Cardiac fibroblast (primary cell): ENCODE measurements around the gene KIF20A.
A peak's percentile ranks its signal among the peaks of the same experiment; 100 is the strongest.

Source experiments
- DNase-seq, 2 donors: peaks; one replicate each; pipeline versions ENCODE4 v3.0.0 to v3.0.0-alpha.2; 2010; ENCODE audit warnings: low read depth in 2 of 2
- H3K4me3 ChIP-seq, 2 donors: replicated peaks in 1 of 2; 1 replicate in 1 of 2; 2 replicates in 1 of 2; pipeline ENCODE4 v1.5.1; 2011; ENCODE audit warnings: low read depth in 2 of 2, low read length in 2 of 2, mild to moderate bottlenecking in 2 of 2, moderate library complexity in 1 of 2
- TF ChIP-seq, protein P1 (sequence below): IDR thresholded peaks from one replicate; pipeline ENCODE4 v1.5.1; 2011; ENCODE audit warnings: low read depth, mild to moderate bottlenecking, low read length, inconsistent platforms

The KIF20A gene

GRCh38 chr5:138178516-138179276, at the start of gene KIF20A, which contains the start of gene BRD8:
Gene KIF20A (plus strand): TSS chr5:138179112. CDS start chr5:138179681, 569 bp downstream.
Gene BRD8 (minus strand): TSS chr5:138178630. CDS start chr5:138178614, 16 bp downstream.
- peak; percentile 96 to 98 for DNase-seq
- peak within 1 kb of the TSS; percentile 74 to 75 for H3K4me3 ChIP-seq

DNA sequence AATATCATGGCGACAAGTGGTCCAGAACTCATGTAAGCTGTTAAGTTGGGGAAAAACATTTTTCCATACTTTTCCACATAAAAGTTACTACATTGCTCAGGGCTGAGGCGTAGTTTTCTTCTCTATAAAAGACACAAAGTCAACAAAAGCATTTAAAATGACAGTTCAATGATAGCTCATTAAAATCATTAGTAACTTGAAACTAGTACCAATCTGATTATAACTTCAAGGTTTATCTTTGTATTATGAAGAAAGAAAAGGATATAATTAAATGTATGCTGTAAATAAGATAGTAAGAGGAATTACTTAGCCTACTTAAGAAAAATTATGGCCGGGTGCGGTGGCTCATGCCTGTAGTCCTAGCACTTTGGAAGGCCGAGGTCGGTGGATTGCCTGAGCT, 49.6 kb upstream of the KIF20A start:
- no peak overlapping the region for H3K4me3 ChIP-seq
- TF ChIP-seq, protein P1, sequence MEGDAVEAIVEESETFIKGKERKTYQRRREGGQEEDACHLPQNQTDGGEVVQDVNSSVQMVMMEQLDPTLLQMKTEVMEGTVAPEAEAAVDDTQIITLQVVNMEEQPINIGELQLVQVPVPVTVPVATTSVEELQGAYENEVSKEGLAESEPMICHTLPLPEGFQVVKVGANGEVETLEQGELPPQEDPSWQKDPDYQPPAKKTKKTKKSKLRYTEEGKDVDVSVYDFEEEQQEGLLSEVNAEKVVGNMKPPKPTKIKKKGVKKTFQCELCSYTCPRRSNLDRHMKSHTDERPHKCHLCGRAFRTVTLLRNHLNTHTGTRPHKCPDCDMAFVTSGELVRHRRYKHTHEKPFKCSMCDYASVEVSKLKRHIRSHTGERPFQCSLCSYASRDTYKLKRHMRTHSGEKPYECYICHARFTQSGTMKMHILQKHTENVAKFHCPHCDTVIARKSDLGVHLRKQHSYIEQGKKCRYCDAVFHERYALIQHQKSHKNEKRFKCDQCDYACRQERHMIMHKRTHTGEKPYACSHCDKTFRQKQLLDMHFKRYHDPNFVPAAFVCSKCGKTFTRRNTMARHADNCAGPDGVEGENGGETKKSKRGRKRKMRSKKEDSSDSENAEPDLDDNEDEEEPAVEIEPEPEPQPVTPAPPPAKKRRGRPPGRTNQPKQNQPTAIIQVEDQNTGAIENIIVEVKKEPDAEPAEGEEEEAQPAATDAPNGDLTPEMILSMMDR = no peak
- DNase-seq = no peak

More at GRCh38 chr5:138178516-138179276, at the start of gene KIF20A, which contains the start of gene BRD8:
- TF ChIP-seq, protein P1 = no peak

DNA sequence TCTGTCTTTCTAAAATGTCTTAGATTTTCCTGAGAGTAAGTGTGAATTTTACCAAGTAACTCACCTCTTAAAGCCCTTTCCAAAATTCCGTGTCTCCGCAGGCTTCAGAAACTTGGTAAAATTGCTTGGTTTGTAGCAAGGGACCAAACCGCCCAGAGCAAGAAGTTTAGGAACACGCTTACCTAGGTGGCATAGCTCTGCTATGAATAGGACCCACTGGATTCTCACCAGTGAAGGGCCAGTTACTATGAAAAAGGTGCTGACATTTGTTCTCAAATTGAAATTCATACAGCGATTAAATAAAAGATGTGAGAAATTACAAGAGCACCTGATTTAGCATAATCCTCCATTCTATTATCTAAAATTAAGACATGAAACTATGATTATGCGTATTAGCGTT, 46.4 kb upstream of the KIF20A start:
- no peak for DNase-seq
- TF ChIP-seq, protein P1 = no peak
- H3K4me3 ChIP-seq = peak overlapping the region in 1 of 2 donors; percentile 38

DNA sequence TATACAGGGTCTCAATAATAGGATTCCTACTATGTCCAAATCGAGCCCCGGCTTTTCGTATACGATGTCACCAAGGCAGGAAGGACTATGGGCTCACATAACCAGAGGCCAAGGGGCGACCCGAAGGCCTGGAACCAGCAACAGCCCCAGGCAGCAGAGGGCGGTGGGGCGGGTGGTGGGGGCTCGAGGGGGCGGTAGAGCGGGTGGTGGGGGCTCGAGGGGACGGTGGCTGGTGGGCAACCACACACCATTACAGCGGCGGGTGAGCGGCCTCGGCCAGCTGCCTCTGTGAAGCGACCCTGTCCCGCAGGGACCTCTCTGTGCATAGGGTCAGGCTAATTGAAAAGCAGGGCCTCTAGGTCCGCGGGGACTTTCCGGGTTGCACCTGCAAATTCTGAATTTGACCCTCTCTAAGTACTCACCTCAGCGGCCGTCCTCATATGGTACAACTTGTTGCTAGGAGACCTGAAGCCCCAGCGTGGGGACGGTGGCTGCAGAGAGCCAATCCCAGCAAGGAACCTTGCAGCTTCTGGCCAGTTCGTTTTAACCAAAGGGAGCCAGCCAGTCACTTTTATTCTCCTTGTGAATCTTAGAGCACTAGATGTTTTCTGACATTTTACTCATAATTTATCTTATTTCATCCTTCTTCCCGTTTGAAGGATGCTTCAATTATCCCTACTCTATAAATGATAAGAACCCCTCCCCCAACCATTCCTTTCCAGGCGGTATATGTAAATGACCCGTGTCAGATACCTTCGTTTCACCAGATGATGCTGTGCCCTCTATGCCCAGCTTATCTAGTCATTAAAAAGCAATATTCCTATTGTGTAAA, 39.7 kb upstream of the KIF20A start, which contains the start of gene NME5:
NME5 (minus strand) TSS at position 480 of the 832 bp plus-strand sequence. CDS start 648 bp downstream, outside the sequence.
- H3K4me3 ChIP-seq = peak within 1 kb of the TSS; percentile 46 to 55
- TF ChIP-seq, protein P1 = no peak
- DNase-seq = peak; percentile 42 to 72

DNA sequence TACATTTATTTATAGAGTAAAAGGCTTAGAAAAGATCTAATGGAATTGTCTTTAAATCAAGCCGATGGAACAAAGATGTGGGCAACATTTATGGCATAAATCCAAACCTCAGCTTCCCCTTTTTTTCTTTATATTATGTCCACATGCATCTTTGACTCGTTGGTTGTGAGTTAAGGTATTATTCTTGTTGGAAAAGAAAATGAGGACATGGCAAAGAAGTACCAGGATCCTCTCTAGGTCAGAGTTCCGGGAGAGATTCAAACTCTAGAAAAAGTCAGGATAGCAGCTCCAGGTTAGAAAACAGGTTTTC, 39.2 kb upstream of the KIF20A start:
- no peak overlapping the region for H3K4me3 ChIP-seq
- TF ChIP-seq, protein P1 = no peak
- no peak for DNase-seq

DNA sequence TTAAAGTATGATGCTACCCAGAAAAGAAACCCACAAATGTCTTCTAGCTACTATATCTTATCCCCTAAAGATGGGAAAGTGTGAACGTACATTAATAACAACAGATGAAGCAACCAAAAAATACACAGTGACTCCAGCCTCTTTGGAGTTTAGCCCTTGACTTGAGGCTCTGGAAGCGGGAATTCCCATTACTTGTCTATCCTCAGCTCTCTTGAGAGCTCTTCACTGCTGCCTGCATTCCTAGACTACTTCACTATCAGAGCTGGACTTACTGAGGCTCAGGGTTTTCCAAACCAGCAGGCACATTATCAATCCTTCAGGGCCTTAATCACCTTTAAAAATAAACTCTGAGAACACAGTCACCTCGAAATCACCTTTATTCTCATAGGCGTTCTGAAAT, 38.6 kb upstream of the KIF20A start:
- DNase-seq = no peak
- H3K4me3 ChIP-seq = no peak overlapping the region
- TF ChIP-seq, protein P1 = no peak
